AG09319 (cell line): ENCODE results near the gene WDR4.
"Not testable (repeated sequence)": the region's sequence is repeated elsewhere in the genome, so short reads cannot be mapped to it uniquely, and the experiment has no call there.

Experiments used
- DNase-seq: peaks from one replicate; pipeline ENCODE4 v3.0.0-alpha.2; 2010; ENCODE audit warnings: low read depth; ENCODE audit errors: extremely low read depth
- TF ChIP-seq, protein P1 (sequence below): IDR thresholded peaks from 2 replicates; pipeline ENCODE4 v1.5.1; 2011; ENCODE audit warnings: low read depth, mild to moderate bottlenecking, inconsistent platforms, low read length, moderate library complexity

Gene WDR4

DNA sequence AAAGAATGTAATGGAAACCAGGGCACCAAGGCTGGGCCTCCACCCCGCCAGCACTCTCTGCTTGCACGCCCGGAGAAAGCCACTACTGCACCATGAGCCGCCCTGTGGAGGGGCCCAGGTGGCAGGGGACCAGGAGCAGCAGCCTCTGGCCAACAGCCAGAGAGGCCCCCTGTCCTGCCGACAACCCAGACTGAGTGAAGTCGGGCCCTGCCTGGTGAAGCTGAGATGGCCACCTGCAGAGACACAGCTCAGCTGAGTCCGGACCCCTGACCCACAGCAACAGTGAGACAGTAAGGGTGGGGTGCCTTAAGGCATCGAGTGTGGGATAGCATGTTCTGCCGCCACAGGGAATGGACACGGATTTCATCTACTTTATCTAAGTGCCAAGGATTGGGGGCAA is 28.9 kb downstream of the WDR4 start:
- DNase-seq: no peak
- TF ChIP-seq, protein P1, sequence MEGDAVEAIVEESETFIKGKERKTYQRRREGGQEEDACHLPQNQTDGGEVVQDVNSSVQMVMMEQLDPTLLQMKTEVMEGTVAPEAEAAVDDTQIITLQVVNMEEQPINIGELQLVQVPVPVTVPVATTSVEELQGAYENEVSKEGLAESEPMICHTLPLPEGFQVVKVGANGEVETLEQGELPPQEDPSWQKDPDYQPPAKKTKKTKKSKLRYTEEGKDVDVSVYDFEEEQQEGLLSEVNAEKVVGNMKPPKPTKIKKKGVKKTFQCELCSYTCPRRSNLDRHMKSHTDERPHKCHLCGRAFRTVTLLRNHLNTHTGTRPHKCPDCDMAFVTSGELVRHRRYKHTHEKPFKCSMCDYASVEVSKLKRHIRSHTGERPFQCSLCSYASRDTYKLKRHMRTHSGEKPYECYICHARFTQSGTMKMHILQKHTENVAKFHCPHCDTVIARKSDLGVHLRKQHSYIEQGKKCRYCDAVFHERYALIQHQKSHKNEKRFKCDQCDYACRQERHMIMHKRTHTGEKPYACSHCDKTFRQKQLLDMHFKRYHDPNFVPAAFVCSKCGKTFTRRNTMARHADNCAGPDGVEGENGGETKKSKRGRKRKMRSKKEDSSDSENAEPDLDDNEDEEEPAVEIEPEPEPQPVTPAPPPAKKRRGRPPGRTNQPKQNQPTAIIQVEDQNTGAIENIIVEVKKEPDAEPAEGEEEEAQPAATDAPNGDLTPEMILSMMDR: no peak

DNA sequence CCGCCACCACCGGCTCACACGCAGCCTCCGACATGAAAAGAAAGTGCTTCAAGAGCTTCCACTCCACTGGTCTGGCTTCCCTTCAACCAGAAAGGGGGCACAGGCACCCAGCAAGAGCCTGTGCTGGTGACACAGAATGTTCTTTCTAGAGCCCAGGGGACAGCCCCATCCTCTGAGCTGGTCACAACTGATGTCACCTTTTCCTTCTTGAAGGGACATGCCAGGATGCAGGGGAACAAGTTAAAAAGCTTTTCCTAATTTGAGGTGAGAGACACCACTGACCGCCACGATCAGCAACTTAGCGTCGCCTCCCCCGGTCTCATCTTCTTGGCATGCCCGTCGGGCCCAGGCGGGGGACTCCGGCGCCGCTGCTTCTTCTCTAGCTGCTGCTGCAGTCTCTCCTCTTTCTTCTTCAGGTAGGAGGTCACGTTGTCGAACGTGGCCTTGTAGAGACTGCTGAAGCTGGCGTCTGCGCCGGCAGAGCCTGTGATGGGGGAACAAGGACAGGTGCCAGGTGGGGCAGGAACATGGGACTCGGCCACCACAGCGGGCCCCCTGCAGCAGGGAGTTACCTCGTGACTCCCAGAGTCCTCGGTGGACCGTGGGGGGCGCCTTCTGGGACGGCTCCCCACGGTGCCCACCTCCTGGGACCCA is 29.5 kb downstream of the WDR4 start:
- TF ChIP-seq, protein P1: no peak
- DNase-seq: no peak

DNA sequence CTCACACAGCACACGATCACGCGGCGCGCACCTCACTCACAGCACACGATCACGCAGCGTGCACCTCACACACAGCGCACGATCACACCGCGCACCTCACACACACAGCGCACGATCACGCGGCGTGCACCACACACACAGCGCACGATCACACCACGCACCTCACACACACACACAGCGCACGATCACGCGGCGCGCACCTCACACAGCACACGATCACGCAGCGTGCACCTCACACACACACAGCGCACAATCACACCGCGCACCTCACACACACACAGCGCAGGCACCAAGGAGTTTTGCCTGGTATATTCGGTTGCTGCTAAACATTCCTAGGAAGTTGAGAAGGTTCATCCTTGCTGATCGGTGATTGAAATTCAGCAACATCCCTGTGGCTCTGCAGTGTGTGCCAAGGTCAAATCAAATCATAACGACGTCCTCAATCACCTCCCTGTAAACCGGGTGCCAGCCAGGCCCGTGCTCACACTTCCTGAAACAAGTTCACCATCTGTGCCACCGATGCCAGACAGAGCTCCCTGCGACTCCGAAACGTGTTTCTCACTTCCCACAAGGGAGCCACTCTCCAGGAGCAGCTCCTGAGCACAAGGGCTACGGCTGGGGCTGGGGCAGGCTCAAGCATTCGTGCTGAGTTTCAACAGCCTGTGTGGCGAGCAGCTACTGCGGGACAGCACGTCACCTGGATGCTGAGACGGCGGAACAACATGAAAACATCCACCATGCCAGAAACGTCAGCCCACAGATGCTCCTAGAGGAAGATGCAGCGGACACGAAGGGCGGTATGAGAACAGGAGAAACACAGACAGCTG is 30.2 kb downstream of the WDR4 start:
- DNase-seq: no peak
- TF ChIP-seq, protein P1: no peak

DNA sequence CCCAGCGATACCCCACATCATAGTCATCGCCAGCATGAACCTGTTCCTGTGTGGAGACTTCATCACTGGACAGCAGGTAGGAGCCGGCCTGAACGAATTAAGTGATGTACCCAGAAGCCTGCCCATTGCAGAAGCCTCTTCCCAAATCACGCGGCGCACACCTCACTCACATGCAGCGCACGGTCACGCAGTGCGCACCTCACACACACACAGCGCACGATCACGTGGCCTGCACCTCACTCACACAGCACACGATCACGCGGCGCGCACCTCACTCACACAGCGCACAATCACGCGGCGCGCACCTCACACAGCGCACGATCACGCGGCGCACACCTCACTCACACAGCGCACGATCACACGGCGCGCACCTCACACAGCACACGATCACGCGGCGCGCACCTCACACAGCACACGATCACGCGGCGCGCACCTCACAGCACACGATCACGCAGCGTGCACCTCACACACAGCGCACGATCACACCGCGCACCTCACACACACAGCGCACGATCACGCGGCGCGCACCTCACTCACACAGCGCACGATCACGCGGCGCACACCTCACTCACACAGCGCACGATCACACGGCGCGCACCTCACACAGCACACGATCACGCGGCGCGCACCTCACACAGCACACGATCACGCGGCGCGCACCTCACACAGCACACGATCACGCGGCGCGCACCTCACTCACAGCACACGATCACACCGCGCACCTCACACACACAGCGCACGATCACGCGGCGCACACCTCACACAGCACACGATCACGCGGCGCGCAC is 31.0 kb downstream of the WDR4 start:
- not testable (repeated sequence) for DNase-seq

DNA sequence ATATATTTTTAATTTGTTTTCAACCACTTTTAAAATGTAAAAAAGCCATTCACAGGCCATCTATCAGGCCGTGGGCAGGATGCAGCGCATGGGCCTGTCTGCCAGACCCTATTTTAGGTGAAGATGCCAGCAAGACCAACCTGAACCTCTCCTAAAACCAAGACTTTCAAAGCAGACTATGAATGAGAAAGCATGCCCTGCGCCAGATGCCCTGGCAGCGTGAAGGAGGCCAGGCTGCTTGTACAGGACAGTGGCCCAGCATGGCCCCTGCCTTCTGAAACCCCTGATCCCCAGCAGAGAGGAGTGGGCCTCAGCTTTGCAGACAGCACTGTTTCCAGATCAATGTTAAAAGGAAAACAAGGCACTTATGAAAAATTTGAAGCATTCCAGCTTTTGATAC is 31.6 kb downstream of the WDR4 start:
- TF ChIP-seq, protein P1: no peak
- no peak for DNase-seq

DNA sequence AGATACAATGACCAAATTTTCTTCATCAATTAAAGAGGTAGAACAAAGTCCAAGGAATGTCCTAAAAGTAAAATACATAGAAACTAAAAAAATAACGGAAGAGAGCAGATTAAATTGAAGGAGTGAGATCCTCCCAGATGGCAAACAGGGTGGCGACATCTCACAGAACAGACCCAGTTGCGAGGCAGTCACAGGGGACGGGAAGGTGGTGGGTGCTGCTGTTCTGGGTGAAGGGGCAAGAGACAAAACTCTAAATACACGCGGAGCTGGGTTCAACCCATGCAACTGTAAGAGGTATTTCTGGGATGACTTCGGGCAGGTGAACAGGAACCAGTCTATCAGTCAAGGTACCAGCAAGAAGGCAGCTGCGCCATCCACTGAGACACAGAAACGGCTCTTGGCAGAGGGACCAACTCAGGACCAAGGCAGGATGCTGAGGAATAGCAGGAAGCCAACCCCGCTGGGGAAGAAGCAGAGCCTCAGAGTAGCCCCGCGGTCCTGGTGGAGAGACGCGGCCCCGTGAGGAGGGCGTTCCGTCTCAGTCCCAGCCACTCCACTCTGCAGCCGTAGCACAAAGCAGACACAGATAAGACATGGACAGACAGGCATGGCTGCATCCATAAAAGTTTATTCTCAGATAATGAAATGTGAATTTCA is 32.2 kb downstream of the WDR4 start:
- no peak for DNase-seq
- TF ChIP-seq, protein P1: no peak

DNA sequence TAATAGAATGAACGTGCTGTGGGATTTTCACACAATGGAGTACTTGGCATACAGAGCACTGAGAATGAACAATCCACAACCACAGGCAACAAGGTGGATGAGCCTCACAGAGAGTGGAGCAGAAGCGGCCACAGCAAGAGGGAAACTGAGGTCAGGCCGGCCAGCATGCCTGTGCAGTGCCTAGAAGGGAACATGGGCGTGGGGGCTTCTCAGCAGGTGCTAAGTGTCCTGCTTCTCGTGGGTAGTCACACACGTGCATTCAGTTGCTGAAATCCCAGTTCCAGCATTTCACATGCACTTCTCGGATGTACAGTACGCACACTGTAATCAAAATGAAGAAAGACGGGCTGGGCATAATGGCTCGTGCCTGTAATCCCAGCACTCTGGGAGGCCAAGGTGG is 33.1 kb downstream of the WDR4 start:
- no peak for DNase-seq
- TF ChIP-seq, protein P1: no peak
